SK-N-MC (cell line): ENCODE data around the gene LY6G6C.

Experiments
- DNase-seq: peaks from one replicate; pipeline ENCODE4 v3.0.0-alpha.2; 2011; ENCODE audit warnings: low read depth, low spot score
- H3K27ac ChIP-seq: fragments of 200-600 bp; sonication (generic); 2 replicates; pipeline ENCODE4 v1.5.1; 2016; ENCODE audit warnings: mixed run types
- H3K36me3 ChIP-seq: fragments of 200-600 bp; sonication (generic); 2 replicates; pipeline ENCODE4 v1.6.1; 2017; ENCODE audit warnings: antibody characterized with exemption, low read length, mixed read lengths; ENCODE audit not compliant: insufficient read depth
- H3K4me3 ChIP-seq: fragments of 200-600 bp; sonication (generic); 2 replicates; pipeline ENCODE4 v1.5.1; 2016
- H3K9ac ChIP-seq: fragments of 200-600 bp; sonication (generic); 2 replicates; pipeline ENCODE4 v1.8.0; 2017; ENCODE audit warnings: mixed run types, mixed read lengths; ENCODE audit not compliant: insufficient read length
- H3K9me3 ChIP-seq: fragments of 200-600 bp; sonication (generic); 2 replicates; pipeline ENCODE4 v1.6.1; 2017; ENCODE audit warnings: low read depth, mild to moderate bottlenecking, antibody characterized with exemption, low read length, moderate library complexity, mixed read lengths
- EZH2 ChIP-seq: fragments of 200-600 bp; sonication (generic); IDR thresholded peaks from one replicate; pipeline ENCODE4 v1.6.1; 2017; ENCODE audit warnings: antibody characterized with exemption
- FOXP2 ChIP-seq: optimal IDR thresholded peaks from 2 replicates; pipeline ENCODE3; 2011; ENCODE audit warnings: mild to moderate bottlenecking, moderate library complexity; ENCODE audit not compliant: insufficient read depth; ENCODE audit errors: extremely low read length, control extremely low read depth
- POLR2AphosphoS5 ChIP-seq: IDR thresholded peaks from 2 replicates; pipeline ENCODE4 v1.6.1; 2012; ENCODE audit warnings: mild to moderate bottlenecking, low read depth, low read length, borderline replicate concordance

LY6G6C gene

GRCh38 chr6:31749301-31750036 is 27.9 kb upstream of the LY6G6C start:
- Histone ChIP-seq H3K36me3 (peaks cover 27% of the 10 kb centered on the region), H3K9me3 (no peaks in the 10 kb centered on the region), H3K9ac (no peak overlapping the region), H3K27ac (no peak overlapping the region), H3K4me3 (no peak overlapping the region)
- TF ChIP-seq POLR2AphosphoS5: no peak; the same call in 1 of the 2 replicates
- no peak for TF ChIP-seq EZH2
- TF ChIP-seq FOXP2: no peak
- DNase-seq: no peak

- Histone ChIP-seq H3K9me3 (no peaks in the 10 kb centered on the region), H3K27ac (0 out of 2 replicates have a peak overlapping the region, but pooled peaks have one; percentile 19), H3K36me3 (peaks cover 54% of the 10 kb centered on the region), H3K4me3 (no peak overlapping the region), H3K9ac (no peak overlapping the region)
- DNase-seq: no peak
- TF ChIP-seq EZH2 (no peak), POLR2AphosphoS5 (no peak), FOXP2 (no peak)
Measured at GRCh38 chr6:31744422-31744821, 22.9 kb upstream of the LY6G6C start.

- H3K36me3 ChIP-seq: peaks cover 52% of the 10 kb centered on the region
- TF ChIP-seq EZH2 (no peak), FOXP2 (no peak), POLR2AphosphoS5 (no peak)
- no peaks in the 10 kb centered on the region for H3K9me3 ChIP-seq
- H3K27ac ChIP-seq: no peak overlapping the region
- no peak overlapping the region for H3K4me3 ChIP-seq
- H3K9ac ChIP-seq: no peak overlapping the region
- DNase-seq: no peak
Measured at GRCh38 chr6:31742894-31743293, 21.3 kb upstream of the LY6G6C start.

- no peak for DNase-seq
- Histone ChIP-seq H3K9me3 (no peaks in the 10 kb centered on the region), H3K9ac (no peak overlapping the region), H3K36me3 (peaks cover 43% of the 10 kb centered on the region), H3K4me3 (no peak overlapping the region), H3K27ac (no peak overlapping the region)
- no peak for TF ChIP-seq FOXP2
- no peak for TF ChIP-seq EZH2
- no peak for TF ChIP-seq POLR2AphosphoS5
Measured at GRCh38 chr6:31741815-31742214, 20.3 kb upstream of the LY6G6C start.

- peak overlapping the region; percentile 90 for H3K4me3 ChIP-seq
Measured at GRCh38 chr6:31740397-31741223, 19.1 kb upstream of the LY6G6C start.

GRCh38 chr6:31739639-31740396 is 18.3 kb upstream of the LY6G6C start, which contains the start of gene MSH5:
MSH5 (plus strand) TSS chr6:31740005; CDS start chr6:31740467, 462 bp downstream.
- peak within 1 kb of the TSS; percentile 90 for H3K4me3 ChIP-seq
- TF ChIP-seq POLR2AphosphoS5: peak; percentile 86
- TF ChIP-seq FOXP2: no peak
- peaks cover 37% of the 10 kb centered on the region for H3K36me3 ChIP-seq
- H3K9me3 ChIP-seq: no peaks in the 10 kb centered on the region
- peak within 1 kb of the TSS; percentile 96 for H3K9ac ChIP-seq
- peak within 1 kb of the TSS; percentile 98 for H3K27ac ChIP-seq
- DNase-seq: peak; percentile 97

More at GRCh38 chr6:31740397-31741223, 19.1 kb upstream of the LY6G6C start:
- TF ChIP-seq FOXP2 (no peak), POLR2AphosphoS5 (no peak), EZH2 (no peak)
- Histone ChIP-seq H3K9ac (peak overlapping the region; percentile 96), H3K27ac (peak overlapping the region; percentile 75), H3K9me3 (no peaks in the 10 kb centered on the region), H3K36me3 (peaks cover 40% of the 10 kb centered on the region)
- no peak for DNase-seq

GRCh38 chr6:31737991-31738979 is 16.7 kb upstream of the LY6G6C start:
- Histone ChIP-seq H3K9me3 (no peaks in the 10 kb centered on the region), H3K36me3 (peaks cover 38% of the 10 kb centered on the region), H3K9ac (peak overlapping the region; percentile 74), H3K27ac (peak overlapping the region; percentile 98), H3K4me3 (peak overlapping the region; percentile 72)
- TF ChIP-seq POLR2AphosphoS5 (peak; percentile 72), FOXP2 (no peak), EZH2 (no peak)
- no peak for DNase-seq
